IPS-15b (cell line): ENCODE measurements around the gene PCID2.

Experiments used
- H3K27me3 ChIP-seq: one replicate; pipeline ENCODE4 v1.6.1; 2013; ENCODE audit warnings: low read length; ENCODE audit not compliant: control insufficient read depth, insufficient read depth
- H3K36me3 ChIP-seq: one replicate; pipeline ENCODE4 v1.6.1; 2013; ENCODE audit warnings: low read length; ENCODE audit not compliant: control insufficient read depth, insufficient read depth
- H3K4me1 ChIP-seq: one replicate; pipeline ENCODE4 v1.6.1; 2013; ENCODE audit warnings: mild to moderate bottlenecking, low read length; ENCODE audit not compliant: control insufficient read depth, insufficient read depth
- H3K4me3 ChIP-seq: one replicate; pipeline ENCODE4 v1.5.1; 2013; ENCODE audit warnings: low read depth, low read length
- H3K9ac ChIP-seq: one replicate; pipeline ENCODE4 v1.6.1; 2013; ENCODE audit warnings: low read depth, mild to moderate bottlenecking, low read length
- H3K9me3 ChIP-seq: one replicate; pipeline ENCODE4 v1.6.1; 2013; ENCODE audit warnings: mild to moderate bottlenecking, low read length; ENCODE audit not compliant: control insufficient read depth, insufficient read depth

Gene PCID2

GRCh38 chr13:113201815-113202214 lies 6.7 kb downstream of the PCID2 start:
- no peaks in the 10 kb centered on the region for H3K9me3 ChIP-seq
- no peak overlapping the region for H3K4me3 ChIP-seq
- H3K9ac ChIP-seq: no peak overlapping the region
- peaks cover 4% of the 10 kb centered on the region for H3K4me1 ChIP-seq
- H3K27me3 ChIP-seq: no peaks in the 10 kb centered on the region
- peaks cover 15% of the 10 kb centered on the region for H3K36me3 ChIP-seq

DNA sequence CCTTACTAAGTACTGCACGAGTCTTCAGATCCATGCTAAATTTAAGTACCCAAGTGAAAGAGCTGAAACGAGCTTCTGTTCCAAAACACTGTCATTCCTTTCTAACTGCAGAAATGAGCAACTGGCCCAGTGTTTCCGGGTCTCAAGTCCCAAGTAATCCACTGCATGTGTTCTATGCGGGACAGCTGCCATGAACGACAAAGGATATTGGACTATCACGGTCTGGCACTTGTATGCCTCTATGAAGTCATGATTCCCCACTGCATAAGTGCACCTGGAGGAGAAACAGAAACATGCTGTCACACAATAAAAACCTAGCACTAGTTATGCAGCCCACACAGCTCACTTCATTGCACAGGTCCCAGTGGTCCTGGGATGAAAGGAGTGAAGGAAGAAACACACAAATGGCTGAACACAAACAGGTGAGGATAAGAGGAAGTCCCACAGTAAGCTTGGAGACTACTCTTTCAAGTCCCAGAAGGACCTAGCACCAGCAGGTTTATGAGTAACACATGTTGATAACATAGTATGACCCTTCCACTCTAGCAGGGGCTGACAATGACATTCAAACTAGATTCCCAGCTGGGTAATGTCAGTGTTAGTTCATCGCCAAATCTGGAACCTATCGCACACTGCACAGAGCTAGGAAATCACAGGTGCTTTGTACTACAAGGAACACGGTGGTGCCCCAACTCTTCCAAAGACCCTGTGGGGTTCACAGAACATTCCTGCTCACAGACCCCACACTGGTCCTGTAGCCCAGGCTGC lies 11.3 kb downstream of the PCID2 start:
- H3K9ac ChIP-seq: no peak overlapping the region
- H3K36me3 ChIP-seq: peaks cover 31% of the 10 kb centered on the region
- no peaks in the 10 kb centered on the region for H3K4me1 ChIP-seq
- no peak overlapping the region for H3K4me3 ChIP-seq
- no peaks in the 10 kb centered on the region for H3K27me3 ChIP-seq
- no peaks in the 10 kb centered on the region for H3K9me3 ChIP-seq

GRCh38 chr13:113195360-113195759 lies 13.1 kb downstream of the PCID2 start:
- Histone ChIP-seq H3K4me1 (no peaks in the 10 kb centered on the region), H3K4me3 (no peak overlapping the region), H3K36me3 (peaks cover 31% of the 10 kb centered on the region), H3K9me3 (no peaks in the 10 kb centered on the region), H3K27me3 (no peaks in the 10 kb centered on the region), H3K9ac (no peak overlapping the region)

- no peaks in the 10 kb centered on the region for H3K27me3 ChIP-seq
- H3K4me3 ChIP-seq: no peak overlapping the region
- peaks cover 35% of the 10 kb centered on the region for H3K36me3 ChIP-seq
- H3K9me3 ChIP-seq: no peaks in the 10 kb centered on the region
- no peak overlapping the region for H3K9ac ChIP-seq
- no peaks in the 10 kb centered on the region for H3K4me1 ChIP-seq
Measured at GRCh38 chr13:113192902-113193301, 15.6 kb downstream of the PCID2 start.

GRCh38 chr13:113192279-113192678 lies 16.2 kb downstream of the PCID2 start:
- Histone ChIP-seq H3K27me3 (no peaks in the 10 kb centered on the region), H3K4me3 (no peak overlapping the region), H3K36me3 (peaks cover 39% of the 10 kb centered on the region), H3K4me1 (no peaks in the 10 kb centered on the region), H3K9me3 (no peaks in the 10 kb centered on the region), H3K9ac (no peak overlapping the region)

GRCh38 chr13:113190181-113190580 lies 18.3 kb downstream of the PCID2 start:
- no peaks in the 10 kb centered on the region for H3K9me3 ChIP-seq
- no peaks in the 10 kb centered on the region for H3K4me1 ChIP-seq
- H3K9ac ChIP-seq: no peak overlapping the region
- no peaks in the 10 kb centered on the region for H3K27me3 ChIP-seq
- peaks cover 31% of the 10 kb centered on the region for H3K36me3 ChIP-seq
- no peak overlapping the region for H3K4me3 ChIP-seq

DNA sequence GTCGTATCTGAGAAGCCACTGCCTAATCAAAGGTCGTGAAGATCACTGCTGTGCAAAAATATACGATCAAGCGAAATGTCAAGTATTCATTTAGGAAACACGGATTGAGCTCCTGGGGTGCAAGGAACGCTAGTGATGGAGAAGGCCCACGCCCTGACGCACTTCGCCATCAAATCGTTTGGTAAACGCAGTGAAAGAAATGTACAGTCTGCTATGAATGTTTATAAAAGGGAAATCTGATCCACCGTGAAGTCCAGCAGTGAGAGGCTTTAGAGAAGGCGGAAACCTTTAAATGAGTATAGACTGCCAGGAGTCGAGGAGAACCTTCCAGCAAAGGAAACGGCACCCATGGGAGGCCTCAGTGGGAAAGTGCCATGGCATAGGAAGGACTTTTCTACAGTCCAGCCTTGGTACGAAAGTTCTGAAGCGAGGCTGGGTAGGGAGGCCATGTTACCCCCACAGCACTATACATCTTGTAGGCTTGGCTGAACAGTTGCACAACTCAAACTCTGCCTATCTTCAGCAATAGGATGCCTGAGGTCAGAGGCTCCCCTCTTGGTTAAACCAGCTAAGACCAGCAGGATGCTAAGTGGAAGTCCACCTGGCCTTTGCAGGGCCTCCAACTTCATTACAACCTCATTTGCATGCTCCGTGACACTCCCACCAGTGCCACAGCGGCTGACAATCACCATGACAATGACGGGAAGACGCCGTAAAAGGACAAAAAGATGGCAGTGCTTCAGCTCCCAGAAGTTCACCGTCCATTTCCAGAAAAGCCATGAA lies 20.4 kb downstream of the PCID2 start:
- Histone ChIP-seq H3K4me1 (no peaks in the 10 kb centered on the region), H3K9me3 (no peaks in the 10 kb centered on the region), H3K36me3 (peaks cover 32% of the 10 kb centered on the region), H3K9ac (no peak overlapping the region), H3K27me3 (no peaks in the 10 kb centered on the region), H3K4me3 (no peak overlapping the region)

GRCh38 chr13:113187263-113187669 lies 21.2 kb downstream of the PCID2 start:
- no peaks in the 10 kb centered on the region for H3K27me3 ChIP-seq
- no peaks in the 10 kb centered on the region for H3K4me1 ChIP-seq
- peaks cover 27% of the 10 kb centered on the region for H3K36me3 ChIP-seq
- no peak overlapping the region for H3K4me3 ChIP-seq
- no peaks in the 10 kb centered on the region for H3K9me3 ChIP-seq
- no peak overlapping the region for H3K9ac ChIP-seq

DNA sequence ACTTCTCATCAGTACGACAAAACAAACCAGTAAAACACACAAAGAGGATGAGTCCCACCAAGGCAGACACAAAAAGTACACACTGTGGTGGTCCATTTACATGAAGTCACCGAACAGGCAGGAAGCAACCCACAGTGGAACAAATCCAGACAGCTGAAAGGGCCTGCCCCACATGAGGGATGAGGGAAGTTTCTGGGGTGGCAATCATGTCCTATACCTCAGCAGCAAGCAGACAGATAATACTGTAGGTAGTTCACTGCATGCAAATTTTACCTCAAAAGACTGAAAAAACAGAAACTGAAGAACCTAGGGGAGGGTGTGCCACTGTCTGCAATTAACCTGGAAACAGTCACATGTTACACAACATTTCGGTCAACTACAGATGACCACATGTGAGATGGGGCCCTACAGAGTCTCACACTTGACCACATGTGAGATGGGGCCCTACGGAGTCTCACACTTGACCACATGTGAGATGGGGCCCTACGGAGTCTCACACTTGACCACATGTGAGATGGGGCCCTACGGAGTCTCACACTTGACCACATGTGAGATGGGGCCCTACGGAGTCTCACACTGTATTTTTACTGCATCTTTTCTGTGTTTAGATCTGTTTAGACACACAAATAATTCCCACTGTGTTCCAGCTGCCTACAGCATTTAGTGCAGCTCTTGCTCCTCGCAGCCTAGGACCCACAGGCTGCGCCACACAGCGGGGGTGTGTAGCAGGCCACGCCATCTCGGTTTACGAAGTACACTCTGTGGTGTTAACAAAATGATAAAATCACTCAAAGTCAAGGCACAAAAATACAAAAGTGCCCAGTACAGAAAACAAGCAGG lies 22.2 kb downstream of the PCID2 start:
- Histone ChIP-seq H3K9ac (no peak overlapping the region), H3K36me3 (peaks cover 30% of the 10 kb centered on the region), H3K9me3 (no peaks in the 10 kb centered on the region), H3K27me3 (no peaks in the 10 kb centered on the region), H3K4me1 (no peaks in the 10 kb centered on the region), H3K4me3 (no peak overlapping the region)

DNA sequence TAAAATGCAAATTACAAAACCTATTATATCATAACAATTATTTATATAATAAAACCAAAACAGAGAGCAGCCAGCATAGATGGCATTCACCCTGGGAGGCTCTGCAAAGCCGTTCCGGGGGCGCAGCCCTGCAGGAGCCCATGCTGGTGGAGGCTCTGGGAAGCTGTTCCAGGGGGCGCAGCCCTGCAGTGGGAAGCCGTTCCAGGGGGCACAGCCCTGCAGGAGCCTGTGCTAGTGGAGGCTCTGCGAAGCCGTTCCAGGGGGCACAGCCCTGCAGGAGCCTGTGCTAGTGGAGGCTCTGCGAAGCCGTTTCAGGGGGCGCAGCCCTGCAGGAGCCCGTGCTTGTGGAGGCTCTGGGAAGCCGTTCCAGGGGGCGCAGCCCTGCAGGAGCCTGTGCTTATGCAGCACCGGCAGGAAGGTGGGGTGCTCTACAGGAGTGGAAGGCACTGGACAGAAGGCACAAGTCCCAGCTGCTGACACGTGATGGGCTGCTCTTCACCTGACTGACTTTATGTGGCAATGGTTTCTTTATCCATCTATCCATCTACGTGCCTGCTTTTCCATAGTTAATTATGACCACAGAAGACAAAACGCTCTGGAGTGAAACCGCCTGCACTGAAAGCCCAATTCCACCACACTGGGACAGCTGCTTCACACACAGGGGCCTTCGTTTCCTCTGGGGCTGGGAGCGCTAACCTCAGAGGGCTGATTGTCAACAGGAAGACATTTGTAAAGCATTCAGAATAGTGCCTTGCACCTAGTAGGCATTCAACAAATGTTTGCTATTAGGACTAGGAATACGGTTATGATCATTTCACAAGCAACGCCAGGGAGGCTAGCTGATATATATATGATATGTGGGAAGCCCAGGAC lies 23.7 kb downstream of the PCID2 start:
- no peak overlapping the region for H3K9ac ChIP-seq
- H3K36me3 ChIP-seq: peaks cover 36% of the 10 kb centered on the region
- no peaks in the 10 kb centered on the region for H3K27me3 ChIP-seq
- peaks cover 3% of the 10 kb centered on the region for H3K4me1 ChIP-seq
- no peaks in the 10 kb centered on the region for H3K9me3 ChIP-seq
- no peak overlapping the region for H3K4me3 ChIP-seq
